GM13976 (cell line): ENCODE data around the gene SLC37A2.

ENCODE experiments used
- DNase-seq: peaks from one replicate; pipeline ENCODE4 v3.0.0; 2012; ENCODE audit warnings: low spot score
- CTCF ChIP-seq: IDR thresholded peaks from 2 replicates; pipeline ENCODE4 v1.5.1; 2012; ENCODE audit warnings: borderline replicate concordance, mild to moderate bottlenecking; ENCODE audit not compliant: insufficient read depth; ENCODE audit errors: extremely low read depth, missing control alignments, control extremely low read depth
- in situ Hi-C: fragments of 300-500 bp; cut with MboI; formaldehyde crosslinking; loops from one replicate; pipeline ENCODE4 v1.12.0; 2022; ENCODE audit warnings: low sequenced_read_pairs, mixed read lengths, inconsistent platforms; ENCODE audit not compliant: unreplicated experiment

The SLC37A2 gene

GRCh38 chr11:125069796-125070195 lies 6.7 kb downstream of the SLC37A2 start:
- no peak for TF ChIP-seq CTCF
- DNase-seq, result no peak
- in situ Hi-C loops, result no loop called here

GRCh38 chr11:125070699-125071254 lies 7.7 kb downstream of the SLC37A2 start:
- TF ChIP-seq CTCF, result no peak
- in situ Hi-C loops, result no loop called here
- DNase-seq, result peak; percentile 82

GRCh38 chr11:125071435-125071834 lies 8.3 kb downstream of the SLC37A2 start:
- no peak for TF ChIP-seq CTCF
- DNase-seq, result peak; percentile 17
- in situ Hi-C loops, result no loop called here

GRCh38 chr11:125071846-125072217 lies 8.7 kb downstream of the SLC37A2 start:
- no peak for TF ChIP-seq CTCF
- DNase-seq, result peak; percentile 23
- in situ Hi-C loops, result no loop called here

- in situ Hi-C loops, result no loop called here
Measured at GRCh38 chr11:125072218-125072960, 9.3 kb downstream of the SLC37A2 start.

GRCh38 chr11:125072961-125073590 lies 10.0 kb downstream of the SLC37A2 start:
- TF ChIP-seq CTCF, result no peak
- DNase-seq, result peak; percentile 45
- in situ Hi-C loops, result no loop called here

More at GRCh38 chr11:125072218-125072960, 9.3 kb downstream of the SLC37A2 start:
- TF ChIP-seq CTCF, result no peak
- peak; percentile 88 for DNase-seq
